ENCODE measurements around the gene TMEM232.

Gene TMEM232

GRCh38 chr5:110757118-110757729 lies 30.8 kb upstream of the TMEM232 start:
- DNase-seq, result peak; percentile 23
- Mint-ChIP-seq H3K27ac (no peak overlapping the region), H3K27me3 (ENCODE audit: low read depth, poor library complexity) (no peaks in the 10 kb centered on the region)

DNA sequence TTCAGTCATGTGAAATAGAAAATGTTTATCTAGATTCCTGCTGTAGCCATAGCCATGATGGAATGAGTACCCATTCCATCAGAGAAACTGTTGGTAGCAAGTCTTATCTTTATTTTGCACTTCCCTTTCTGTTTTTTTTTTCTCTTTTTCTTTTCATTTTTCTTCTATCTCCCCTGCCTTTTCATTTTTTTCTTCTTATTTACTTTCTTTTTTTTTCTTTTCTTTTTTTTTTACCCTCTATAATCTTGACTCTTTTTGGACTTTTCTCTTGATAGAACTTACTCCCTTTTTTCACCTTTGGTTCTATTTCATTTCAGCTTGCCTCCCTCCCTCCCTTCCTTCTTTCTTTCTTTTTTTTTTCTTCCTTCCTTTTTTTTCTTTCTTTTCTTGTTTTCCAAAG lies 27.7 kb upstream of the TMEM232 start:
- no peak for DNase-seq
- Mint-ChIP-seq H3K36me3 (ENCODE audit: low read depth) (peaks cover 20% of the 10 kb centered on the region), H3K9me3 (no peaks in the 10 kb centered on the region), H3K4me3 (no peak overlapping the region), H3K4me1 (no peaks in the 10 kb centered on the region), H3K27ac (no peak overlapping the region), H3K27me3 (ENCODE audit: low read depth, poor library complexity) (no peaks in the 10 kb centered on the region)
- no peak for TF ChIP-seq CTCF (IDR thresholded peaks at IDR 0.05)

More at GRCh38 chr5:110757118-110757729, 30.8 kb upstream of the TMEM232 start:
- H3K9me3 Mint-ChIP-seq, result no peaks in the 10 kb centered on the region
- TF ChIP-seq CTCF (IDR thresholded peaks at IDR 0.05), result peak; percentile 66
- no peak overlapping the region for H3K4me3 Mint-ChIP-seq
- H3K4me1 Mint-ChIP-seq, result no peaks in the 10 kb centered on the region
- H3K36me3 Mint-ChIP-seq (ENCODE audit: low read depth), result peaks cover 4% of the 10 kb centered on the region

DNA sequence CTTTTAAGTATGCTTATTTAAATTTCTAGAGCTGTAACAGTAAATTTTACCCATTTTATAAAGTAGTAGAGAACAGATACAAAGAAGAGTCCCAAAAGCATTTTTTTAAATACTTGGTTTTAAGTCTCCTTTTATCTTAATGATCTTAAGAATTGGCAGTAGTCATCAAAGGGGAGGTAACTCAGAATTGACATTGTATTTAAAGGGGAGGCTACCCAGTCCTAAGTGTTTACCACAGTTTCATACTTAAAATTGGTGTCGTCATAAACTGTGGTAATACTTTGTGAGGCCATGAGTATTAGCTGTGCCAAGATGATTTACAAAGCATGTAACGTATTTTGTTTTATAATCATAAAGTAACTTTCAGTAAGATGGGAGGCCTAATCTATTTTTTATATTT lies 27.1 kb upstream of the TMEM232 start:
- Mint-ChIP-seq H3K36me3 (ENCODE audit: low read depth) (peaks cover 26% of the 10 kb centered on the region), H3K9me3 (no peaks in the 10 kb centered on the region), H3K4me1 (no peaks in the 10 kb centered on the region), H3K27ac (no peak overlapping the region), H3K27me3 (ENCODE audit: low read depth, poor library complexity) (no peaks in the 10 kb centered on the region), H3K4me3 (no peak overlapping the region)
- no peak for TF ChIP-seq CTCF (IDR thresholded peaks at IDR 0.05)
- no peak for DNase-seq

- DNase-seq, result no peak
- no peaks in the 10 kb centered on the region for H3K4me1 Mint-ChIP-seq
- H3K4me3 Mint-ChIP-seq, result no peak overlapping the region
- peaks cover 29% of the 10 kb centered on the region for H3K36me3 Mint-ChIP-seq (ENCODE audit: low read depth)
- no peaks in the 10 kb centered on the region for H3K9me3 Mint-ChIP-seq
- no peaks in the 10 kb centered on the region for H3K27me3 Mint-ChIP-seq (ENCODE audit: low read depth, poor library complexity)
- no peak for TF ChIP-seq CTCF (IDR thresholded peaks at IDR 0.05)
- peak overlapping the region; percentile 64 for H3K27ac Mint-ChIP-seq
These were observed 26.5 kb upstream of the TMEM232 start for GRCh38 chr5:110752953-110753352.

DNA sequence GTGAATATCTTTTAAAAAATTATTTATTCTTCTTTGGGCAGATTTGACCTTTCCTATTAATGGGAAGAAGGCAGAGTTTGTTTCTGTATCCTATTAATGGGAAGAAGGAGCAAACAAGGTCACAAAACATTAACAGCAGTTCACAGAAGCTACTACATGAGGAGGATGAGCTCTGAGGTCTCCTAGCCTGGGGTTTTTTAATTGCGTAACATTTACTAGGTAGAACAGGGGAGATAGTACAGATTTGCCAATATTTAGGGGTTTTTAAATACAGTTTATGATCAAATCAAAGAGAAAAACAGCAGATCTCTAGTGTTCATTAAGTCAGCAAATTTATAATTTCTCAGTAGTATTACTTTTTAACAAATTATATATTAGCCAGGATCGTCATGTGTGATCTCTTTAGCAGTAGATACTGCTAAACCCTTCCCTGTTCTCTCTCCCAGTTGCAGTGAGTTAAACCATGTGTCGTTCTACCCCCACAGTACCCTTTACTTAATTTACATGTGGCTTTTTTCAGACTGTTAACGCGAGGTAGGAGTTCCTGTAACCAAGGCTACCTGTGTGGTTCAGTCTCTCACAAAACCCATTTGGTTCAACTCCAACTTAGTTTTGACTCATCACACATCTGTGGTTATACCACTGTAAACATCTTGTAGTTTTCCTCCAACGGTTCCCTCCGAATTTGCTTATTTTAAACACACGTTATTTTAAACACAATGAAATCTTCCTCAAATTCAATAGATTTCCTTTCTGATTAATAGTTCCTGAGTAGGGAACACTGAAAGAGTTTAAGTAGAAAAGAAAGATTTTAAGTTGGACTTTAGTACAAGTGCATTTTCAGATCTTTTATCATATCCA lies 25.7 kb upstream of the TMEM232 start:
- peaks cover 36% of the 10 kb centered on the region for H3K36me3 Mint-ChIP-seq (ENCODE audit: low read depth)
- no peaks in the 10 kb centered on the region for H3K27me3 Mint-ChIP-seq (ENCODE audit: low read depth, poor library complexity)
- H3K27ac Mint-ChIP-seq, result peak overlapping the region; percentile 64
- no peak for TF ChIP-seq CTCF (IDR thresholded peaks at IDR 0.05)
- DNase-seq, result no peak
- H3K9me3 Mint-ChIP-seq, result no peaks in the 10 kb centered on the region
- no peak overlapping the region for H3K4me3 Mint-ChIP-seq
- no peaks in the 10 kb centered on the region for H3K4me1 Mint-ChIP-seq

Data from nephron progenitor cell (in vitro differentiated cells).